ENCODE data around the gene OR10H2.
"Not testable (repeated sequence)": the region's sequence is repeated elsewhere in the genome, so short reads cannot be mapped to it uniquely, and the experiment has no call there.

The OR10H2 gene

DNA sequence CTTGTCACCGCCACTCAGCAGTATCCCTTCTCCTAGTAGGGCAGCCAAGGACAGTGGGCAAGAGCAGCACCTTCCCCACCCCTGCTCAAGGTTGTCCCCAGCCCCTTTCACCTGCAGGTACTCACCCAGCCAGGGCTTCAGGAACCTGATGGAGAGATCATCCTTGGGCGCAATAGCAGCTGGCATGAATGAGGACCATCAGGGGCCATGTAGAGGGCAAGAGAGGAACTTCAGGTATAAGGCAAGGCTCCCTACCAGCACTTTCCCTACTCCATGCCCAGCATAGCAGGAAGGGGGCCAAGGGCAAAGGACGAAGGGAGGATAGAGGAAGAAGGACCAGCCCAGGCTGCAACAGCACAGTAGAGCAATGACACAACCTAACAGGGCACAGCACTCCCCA is 46.3 kb downstream of the OR10H2 start:
- not testable (repeated sequence) for FAIRE-seq

GRCh38 chr19:15775249-15775648 is 47.4 kb downstream of the OR10H2 start:
- no peak for FAIRE-seq

DNA sequence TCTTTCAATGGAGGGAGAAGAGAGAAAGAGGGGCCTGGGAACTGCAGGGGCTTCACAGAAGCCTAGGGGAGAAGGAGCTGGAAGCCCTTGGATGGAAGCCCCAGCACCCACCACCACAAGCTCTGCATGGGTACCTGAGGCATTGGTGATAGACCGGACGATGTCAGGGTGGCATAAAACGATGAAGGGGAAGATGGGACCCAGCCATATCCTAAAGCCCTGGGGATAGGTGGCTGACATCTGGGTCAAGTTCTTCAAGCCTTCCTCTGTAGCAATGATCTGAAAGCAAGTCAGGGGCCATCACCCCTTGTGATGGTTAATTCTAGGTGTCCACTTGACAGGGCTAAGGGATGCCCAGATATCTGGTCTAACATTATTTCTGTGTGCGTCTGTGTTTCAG is 48.4 kb downstream of the OR10H2 start:
- FAIRE-seq, result no peak

DNA sequence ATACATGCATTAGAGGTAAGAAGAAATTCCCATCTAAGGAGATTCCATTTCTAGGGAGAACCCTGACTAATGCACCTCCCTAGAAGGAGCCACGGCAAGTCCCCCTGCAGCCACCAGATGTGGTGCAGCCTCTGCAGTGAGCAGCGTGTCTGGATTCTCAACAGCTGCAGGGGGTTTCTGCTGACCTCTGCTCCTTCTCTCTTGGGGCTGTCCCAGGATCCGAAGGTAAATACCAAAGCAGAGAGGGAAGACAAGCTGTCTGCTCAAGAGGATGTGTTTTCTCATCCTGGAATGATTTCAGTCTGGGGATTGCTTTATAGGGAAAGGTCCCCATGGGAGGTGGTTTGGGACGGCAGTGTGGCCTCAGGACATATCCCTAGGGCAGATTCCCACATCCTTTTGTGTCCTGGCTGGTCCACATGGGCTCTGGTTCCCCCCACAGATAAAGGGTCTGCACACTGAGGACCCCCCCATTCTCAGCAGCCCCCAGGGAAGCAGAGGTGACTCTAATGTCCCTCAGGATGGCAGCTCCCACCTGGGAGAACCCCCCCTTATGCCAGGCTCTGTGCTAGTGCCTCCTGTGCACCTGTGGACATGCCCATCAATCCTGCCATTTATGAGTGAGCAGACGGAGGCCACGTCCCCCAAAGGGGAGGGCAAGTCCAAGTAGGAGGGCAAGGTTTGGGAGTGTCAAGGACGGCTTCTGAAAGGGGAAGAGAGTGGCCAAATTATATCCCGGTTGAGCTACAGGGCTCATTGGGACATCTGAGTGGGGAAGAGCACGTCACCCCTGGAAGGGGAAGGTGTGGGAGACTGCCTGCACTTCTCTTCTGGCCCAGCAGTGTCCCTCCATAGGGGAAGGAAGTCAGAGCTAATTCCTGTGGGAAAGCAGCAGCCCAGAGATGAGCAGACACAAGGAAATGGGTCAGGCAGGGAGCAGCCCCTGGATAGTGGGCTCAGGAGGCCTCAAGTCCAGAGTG is 49.5 kb downstream of the OR10H2 start:
- FAIRE-seq, result no peak

Measured in islet of Langerhans (tissue), 1 donor.